Small intestine (tissue), 4 donors: Measurements from ENCODE around the gene IL31RA. TPM values are rescaled to one million over a fixed set of nuclear protein-coding genes. Genes with fewer than 3 reads are reported as not detected.

Source experiments
- polyA plus RNA-seq, 4 donors: library from polyadenylated mRNA; stranded (reverse) in 3 of 4; unstranded in 1 of 4; fragments of 200-250 nt in 3 of 4; fragments of 120-200 nt in 1 of 4; gene quantifications; one replicate each; pipeline versions ENCODE4 v1.2.1 to v1.2.3, GENCODE V29; 2013
- donor health status: healthy with polysubstance abuse.
- donor health status: Bipolar disorder and iron deficiency.
- donor health status: healthy.

The IL31RA gene
- polyA plus RNA-seq, 4 donors = 0.04 TPM; not detected in 2

Other genes with a start within 250 kb of the IL31RA start
- 10 to 100 TPM in 1 of 4 donors, 1 to 10 TPM in 3; 3.6 to 25.8 (median 6.9) TPM for gene SLC38A9, start 139.0 kb upstream of the IL31RA start, polyA plus RNA-seq
- gene DDX4, start 113.3 kb upstream of the IL31RA start, polyA plus RNA-seq = under 1 TPM in 1 of 4 donors, not detected in 3; 0.01 TPM
- gene IL6ST, start 143.6 kb downstream of the IL31RA start, polyA plus RNA-seq = 10 to 100 TPM in 2 of 4 donors, 1 to 10 TPM in 2; 6.5 to 49.3 (median 16.5) TPM